Endothelial cell of umbilical vein (primary cell): ENCODE results near the gene ZDHHC22. TPM values are rescaled to one million over a fixed set of nuclear protein-coding genes. Genes with fewer than 3 reads are reported as not detected.

Experiments
- BruUV-seq: library from RNA; stranded (reverse); fragments of 400-500 nt; replicated peaks from 2 replicates; lab custom pipeline; 2021; lab: Mats Ljungman, UMichigan
- CTCF ChIA-PET: fragments of 300-600, 350-600 bp; sonication (Branson Sonifier 250); formaldehyde crosslinking; loops from one replicate; lab custom pipeline; 2021; ENCODE audit warnings: antibody characterized with exemption, inconsistent platforms; lab: Charles Lee
- POLR2A ChIA-PET: fragments of 300-600, 350-600 bp; sonication (Branson Sonifier 250); formaldehyde crosslinking; loops from one replicate; lab custom pipeline; 2021; ENCODE audit warnings: antibody characterized with exemption, inconsistent platforms; lab: Charles Lee
- DNase-seq: peaks from one replicate; pipeline ENCODE4 v3.0.0-alpha.2; 2011; ENCODE audit warnings: low read depth, low spot score
- FAIRE-seq: peaks from 2 replicates; lab custom pipeline; 2011; peaks lifted over from hg19 to GRCh38; lab: Jason Lieb, UNC
- H2AFZ ChIP-seq: 2 replicates; pipeline ENCODE4 v1.6.0; 2012; ENCODE audit warnings: low read depth, low read length, control low read depth, inconsistent platforms
- H3K27ac ChIP-seq: 2 replicates; pipeline ENCODE4 v1.5.1; 2011; ENCODE audit warnings: low read depth, mild to moderate bottlenecking, control low read depth, low read length, moderate library complexity; ENCODE audit not compliant: insufficient read depth
- H3K27me3 ChIP-seq, 2 experiments: 2 replicates each; pipeline versions ENCODE4 v1.6.0 to v1.6.1; 2011; ENCODE audit warnings: low read length in 2 of 2, mixed read lengths in 1 of 2; ENCODE audit not compliant: control insufficient read depth in 2 of 2, insufficient read depth in 2 of 2
- H3K36me3 ChIP-seq, 2 experiments: 2 replicates in 1 of 2; 3 replicates in 1 of 2; pipeline ENCODE4 v1.5.1; 2011; ENCODE audit warnings: low read length in 2 of 2, mild to moderate bottlenecking in 1 of 2, moderate library complexity in 1 of 2; ENCODE audit not compliant: control insufficient read depth in 2 of 2, insufficient read depth in 2 of 2; ENCODE audit errors: extremely low read depth in 1 of 2
- H3K4me1 ChIP-seq: 3 replicates; pipeline ENCODE4 v1.5.1; 2011; ENCODE audit warnings: mild to moderate bottlenecking, low read length; ENCODE audit not compliant: control insufficient read depth, insufficient read depth; ENCODE audit errors: extremely low read depth
- H3K4me2 ChIP-seq: 2 replicates; pipeline ENCODE4 v1.6.1; 2011; ENCODE audit warnings: low read length, control low read depth, mixed read lengths; ENCODE audit not compliant: insufficient read depth
- H3K4me3 ChIP-seq, 3 experiments: fragments of 200-600 bp in 1 of 3; sonication (generic), shearing (Covaris generic) in 1 of 3; replicated peaks in 1 of 3; 2 replicates each; pipeline ENCODE4 v1.5.1; 2011 to 2016; ENCODE audit warnings: control low read depth in 3 of 3, low read length in 3 of 3, mild to moderate bottlenecking in 2 of 3, inconsistent platforms in 1 of 3, low read depth in 1 of 3, moderate library complexity in 1 of 3; ENCODE audit not compliant: insufficient read depth in 1 of 3
- H3K79me2 ChIP-seq: 2 replicates; pipeline ENCODE4 v1.6.0; 2012; ENCODE audit warnings: low read length, inconsistent platforms; ENCODE audit not compliant: control insufficient read depth, insufficient read depth
- H3K9ac ChIP-seq: replicated peaks from 2 replicates; pipeline ENCODE3; 2011; ENCODE audit warnings: low read length, control low read depth; ENCODE audit not compliant: insufficient read depth; ENCODE audit errors: extremely low read depth
- H3K9me1 ChIP-seq: replicated peaks from 3 replicates; pipeline ENCODE4 v1.6.0; 2011; ENCODE audit warnings: mild to moderate bottlenecking, low read length; ENCODE audit not compliant: control insufficient read depth, insufficient read depth; ENCODE audit errors: extremely low read depth
- H3K9me3 ChIP-seq: replicated peaks from 2 replicates; pipeline ENCODE4 v1.5.1; 2012; ENCODE audit warnings: low read length, inconsistent platforms; ENCODE audit not compliant: control insufficient read depth, insufficient read depth
- H4K20me1 ChIP-seq: replicated peaks from 2 replicates; pipeline ENCODE3; 2011; ENCODE audit warnings: mild to moderate bottlenecking, low read length; ENCODE audit not compliant: control insufficient read depth, insufficient read depth; ENCODE audit errors: extremely low read depth
- FOS ChIP-seq: IDR thresholded peaks from 2 replicates; pipeline ENCODE4 v1.6.1; 2011; ENCODE audit warnings: mild to moderate bottlenecking, low read length, moderate library complexity, borderline replicate concordance; ENCODE audit not compliant: insufficient read depth
- GATA2 ChIP-seq: IDR thresholded peaks from 2 replicates; pipeline ENCODE4 v1.7.0; 2011; ENCODE audit warnings: low read depth, mild to moderate bottlenecking, moderate library complexity, mixed read lengths, low read length; ENCODE audit not compliant: insufficient read length, insufficient read depth
- JUN ChIP-seq: IDR thresholded peaks from 2 replicates; pipeline ENCODE4 v1.6.1; 2011; ENCODE audit warnings: borderline replicate concordance, low read depth; ENCODE audit not compliant: insufficient read length, insufficient read depth
- MYC ChIP-seq: IDR thresholded peaks from one replicate; pipeline ENCODE4 v1.6.1; 2011; ENCODE audit warnings: mild to moderate bottlenecking, low read depth, low read length
- POLR2A ChIP-seq: IDR thresholded peaks from 2 replicates; pipeline ENCODE4 v1.6.1; 2012; ENCODE audit warnings: low read depth, mild to moderate bottlenecking, control low read depth, low read length
- dilution Hi-C: fragments of 300-500 bp; cut with MboI; formaldehyde crosslinking; loops from one replicate; pipeline ENCODE4 v1.15.0; 2019; ENCODE audit warnings: low sequenced_read_pairs; ENCODE audit not compliant: extremely low pct_ligation_motif_present
- intact Hi-C: fragments of 100-400 bp; cut with micrococcal nuclease; formaldehyde crosslinking; loops from one replicate; pipeline ENCODE4 v1.10.0; 2022
- polyA plus RNA-seq, 4 experiments: library from polyadenylated mRNA; depleted of rRNA in 3 of 4; stranded (reverse) in 3 of 4; unstranded in 1 of 4; fragments of >200 nt; gene quantifications; 2 replicates each; pipeline versions ENCODE4 v1.2.1 to v1.2.3, GENCODE V29; 2011 to 2012; ENCODE audit warnings: missing spikeins in 1 of 4
- total RNA-seq: library from RNA; stranded (reverse); gene quantifications from 2 replicates; pipeline ENCODE4 v1.2.3, GENCODE V29; 2021
- TF ChIP-seq, protein P1 (sequence below): IDR thresholded peaks from 2 replicates; pipeline ENCODE4 v1.6.1; 2011; ENCODE audit not compliant: insufficient read depth, insufficient read length
- TF ChIP-seq, protein P2 (sequence below), 2 donors: IDR thresholded peaks; 1 replicate in 1 of 2; 2 replicates in 1 of 2; pipeline ENCODE4 v1.5.1; 2011; ENCODE audit warnings: low read length in 2 of 2, mild to moderate bottlenecking in 2 of 2, moderate library complexity in 2 of 2, control low read depth in 1 of 2, inconsistent platforms in 1 of 2, low read depth in 1 of 2; ENCODE audit not compliant: insufficient read depth in 1 of 2; ENCODE audit errors: extremely low read depth in 1 of 2

Gene ZDHHC22
- total and polyA plus RNA-seq, 2 donors (not counting 3 experiments of a cell fraction or from before 2014, with no cell fraction given), result 0.03 to 0.24 TPM

GRCh38 chr14:77103951-77104350 is 37.6 kb downstream of the ZDHHC22 start:
- Histone ChIP-seq H3K27me3 (no peaks in the 10 kb centered on the region), H3K36me3 (peaks cover 0 to 7% of the 10 kb centered on the region in 2 experiments), H3K4me1 (peaks cover 17% of the 10 kb centered on the region), H3K4me2 (no peak overlapping the region), H2AFZ (no peak overlapping the region), H3K4me3 (no peak overlapping the region), H3K79me2 (peaks cover 33% of the 10 kb centered on the region), H3K9ac (no peak overlapping the region), H3K9me3 (no peaks in the 10 kb centered on the region), H3K9me1 (no peaks in the 10 kb centered on the region), H3K27ac (no peak overlapping the region), H4K20me1 (no peaks in the 10 kb centered on the region)
- DNase-seq (no peak), FAIRE-seq (no peak)
- no TSS peak for BruUV-seq
- ChIA-PET POLR2A (no interaction called here), CTCF (interaction anchor here (1.5 to 2.4 kb wide), 3 partner anchors 14 to 228 kb away, joined by 5 to 13 read pairs (median 6); no protein-coding TSS in a partner anchor)
- intact Hi-C loops, result no loop called here
- dilution Hi-C loops, result no loop called here
- no peak for TF ChIP-seq MYC
- TF ChIP-seq, protein P1, sequence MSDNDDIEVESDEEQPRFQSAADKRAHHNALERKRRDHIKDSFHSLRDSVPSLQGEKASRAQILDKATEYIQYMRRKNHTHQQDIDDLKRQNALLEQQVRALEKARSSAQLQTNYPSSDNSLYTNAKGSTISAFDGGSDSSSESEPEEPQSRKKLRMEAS, result no peak
- TF ChIP-seq GATA2, result no peak

DNA sequence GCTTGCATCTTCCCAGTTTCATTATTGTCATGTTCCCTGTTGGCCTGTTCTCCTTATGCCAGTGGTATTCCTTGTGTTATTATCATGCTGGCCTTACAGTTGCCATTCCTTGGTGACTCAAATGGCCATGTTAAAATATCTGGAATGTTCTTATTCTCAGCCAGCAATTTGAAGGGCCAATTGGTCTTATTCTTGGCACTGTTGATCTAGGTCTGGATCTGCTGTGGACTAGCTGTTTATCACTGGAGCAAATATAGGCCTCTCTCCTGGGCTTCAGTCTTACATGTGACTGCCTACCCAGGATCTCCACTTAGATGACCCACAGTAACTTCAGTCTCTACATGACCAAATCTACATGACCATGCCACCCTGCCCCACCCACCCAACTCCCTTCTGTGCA is 38.1 kb downstream of the ZDHHC22 start:
- CTCF ChIA-PET, result interaction anchor here (1.4 to 1.8 kb wide), 2 partner anchors 228 kb away, joined by 4 to 5 read pairs; no protein-coding TSS in a partner anchor

More for the DNA sequence above, 38.1 kb downstream of the ZDHHC22 start:
- POLR2A ChIA-PET, result no interaction called here
- no peak overlapping the region for H3K4me3 ChIP-seq
- intact Hi-C loops (no loop called here), dilution Hi-C loops (no loop called here)
- no peak overlapping the region for H3K27ac ChIP-seq
- H3K9ac ChIP-seq, result no peak overlapping the region
- DNase-seq, result no peak
- peaks cover 0 to 7% of the 10 kb centered on the region in 2 experiments for H3K36me3 ChIP-seq
- TF ChIP-seq, protein P2, sequence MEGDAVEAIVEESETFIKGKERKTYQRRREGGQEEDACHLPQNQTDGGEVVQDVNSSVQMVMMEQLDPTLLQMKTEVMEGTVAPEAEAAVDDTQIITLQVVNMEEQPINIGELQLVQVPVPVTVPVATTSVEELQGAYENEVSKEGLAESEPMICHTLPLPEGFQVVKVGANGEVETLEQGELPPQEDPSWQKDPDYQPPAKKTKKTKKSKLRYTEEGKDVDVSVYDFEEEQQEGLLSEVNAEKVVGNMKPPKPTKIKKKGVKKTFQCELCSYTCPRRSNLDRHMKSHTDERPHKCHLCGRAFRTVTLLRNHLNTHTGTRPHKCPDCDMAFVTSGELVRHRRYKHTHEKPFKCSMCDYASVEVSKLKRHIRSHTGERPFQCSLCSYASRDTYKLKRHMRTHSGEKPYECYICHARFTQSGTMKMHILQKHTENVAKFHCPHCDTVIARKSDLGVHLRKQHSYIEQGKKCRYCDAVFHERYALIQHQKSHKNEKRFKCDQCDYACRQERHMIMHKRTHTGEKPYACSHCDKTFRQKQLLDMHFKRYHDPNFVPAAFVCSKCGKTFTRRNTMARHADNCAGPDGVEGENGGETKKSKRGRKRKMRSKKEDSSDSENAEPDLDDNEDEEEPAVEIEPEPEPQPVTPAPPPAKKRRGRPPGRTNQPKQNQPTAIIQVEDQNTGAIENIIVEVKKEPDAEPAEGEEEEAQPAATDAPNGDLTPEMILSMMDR (IDR thresholded peaks at IDR 0.05; ENCODE audit: extremely low read depth in 1 of 2, insufficient read depth in 1 of 2, low read depth in 1 of 2, low read length in 2 of 2), result no peak
- TF ChIP-seq MYC, result no peak
- TF ChIP-seq POLR2A, result no peak
- no peak for TF ChIP-seq JUN
- no peak for TF ChIP-seq FOS
- no peak for FAIRE-seq
- H3K4me1 ChIP-seq, result peaks cover 20% of the 10 kb centered on the region
- no peaks in the 10 kb centered on the region for H3K9me1 ChIP-seq
- peaks cover 37% of the 10 kb centered on the region for H3K79me2 ChIP-seq
- H4K20me1 ChIP-seq, result no peaks in the 10 kb centered on the region
- H2AFZ ChIP-seq, result no peak overlapping the region
- H3K9me3 ChIP-seq, result no peaks in the 10 kb centered on the region
- H3K4me2 ChIP-seq, result no peak overlapping the region
- BruUV-seq, result no TSS peak
- H3K27me3 ChIP-seq, result no peaks in the 10 kb centered on the region
